Uterus (tissue), 4 donors: ENCODE results near the gene NAV3. TPM values are rescaled to one million over a fixed set of nuclear protein-coding genes. Genes with fewer than 3 reads are reported as not detected.
A peak's percentile ranks its signal among the peaks of the same experiment; 100 is the strongest.

Experiments
- DNase-seq, 2 donors: peaks; one replicate each; pipeline ENCODE4 v3.0.0-alpha.2; 2019 to 2020
- H3K27ac ChIP-seq, 2 donors: fragments of 200-600 bp; sonication (generic); 1 replicate in 1 of 2; 2 replicates in 1 of 2; pipeline ENCODE4 v1.5.1; 2016 to 2018
- H3K27me3 ChIP-seq, 2 donors: fragments of 200-600 bp; sonication (generic); one replicate each; pipeline ENCODE4 v1.5.1; 2018 to 2019; ENCODE audit warnings: control low read depth in 1 of 2
- H3K36me3 ChIP-seq, 2 donors: fragments of 200-600 bp; sonication (generic); one replicate each; pipeline ENCODE4 v1.5.1; 2019; ENCODE audit warnings: control low read depth in 1 of 2
- H3K4me1 ChIP-seq, 2 donors: fragments of 200-600 bp; sonication (generic); one replicate each; pipeline ENCODE4 v1.5.1; 2018 to 2019; ENCODE audit warnings: control low read depth in 1 of 2
- H3K4me3 ChIP-seq, 2 donors: fragments of 200-600 bp; sonication (generic); 1 replicate in 1 of 2; 2 replicates in 1 of 2; pipeline ENCODE4 v1.5.1; 2018 to 2019; ENCODE audit warnings: mild to moderate bottlenecking in 1 of 2
- H3K9me3 ChIP-seq, 2 donors: fragments of 200-600 bp; sonication (generic); one replicate each; pipeline ENCODE4 v1.5.1; 2019; ENCODE audit warnings: control low read depth in 1 of 2
- POLR2A ChIP-seq, 2 donors: fragments of 450-650 bp; IDR thresholded peaks; one replicate each; pipeline ENCODE4 v1.6.1; 2016; ENCODE audit warnings: antibody characterized with exemption in 2 of 2, mild to moderate bottlenecking in 1 of 2, moderate library complexity in 1 of 2
- intact Hi-C: fragments of 100-400 bp; cut with DNase I; formaldehyde crosslinking; loops from one replicate; pipeline ENCODE4 v1.15.1; 2023; ENCODE audit warnings: low total_unique reads
- total RNA-seq, 4 donors: library from RNA; depleted of rRNA in 3 of 4; stranded (reverse); fragments of >200 nt in 3 of 4; gene quantifications; one replicate each; pipeline versions ENCODE4 v1.1.0 to v1.2.4, GENCODE V29; 2014 to 2023
- TF ChIP-seq, protein P1 (sequence below), 4 experiments: fragments of 200-600 bp in 2 of 4; fragments of 450-650 bp in 2 of 4; sonication (generic) in 2 of 4; IDR thresholded peaks; one replicate each; pipeline ENCODE4 v1.5.1; 2016 to 2019; ENCODE audit warnings: antibody characterized with exemption in 4 of 4, mild to moderate bottlenecking in 2 of 4, moderate library complexity in 1 of 4
- donor health status: DM: yes; HTN: yes; CAD: no.

NAV3 gene
- total RNA-seq, 4 donors from 2014 or later: 7.2 to 33.9 (median 13.0) TPM

DNA sequence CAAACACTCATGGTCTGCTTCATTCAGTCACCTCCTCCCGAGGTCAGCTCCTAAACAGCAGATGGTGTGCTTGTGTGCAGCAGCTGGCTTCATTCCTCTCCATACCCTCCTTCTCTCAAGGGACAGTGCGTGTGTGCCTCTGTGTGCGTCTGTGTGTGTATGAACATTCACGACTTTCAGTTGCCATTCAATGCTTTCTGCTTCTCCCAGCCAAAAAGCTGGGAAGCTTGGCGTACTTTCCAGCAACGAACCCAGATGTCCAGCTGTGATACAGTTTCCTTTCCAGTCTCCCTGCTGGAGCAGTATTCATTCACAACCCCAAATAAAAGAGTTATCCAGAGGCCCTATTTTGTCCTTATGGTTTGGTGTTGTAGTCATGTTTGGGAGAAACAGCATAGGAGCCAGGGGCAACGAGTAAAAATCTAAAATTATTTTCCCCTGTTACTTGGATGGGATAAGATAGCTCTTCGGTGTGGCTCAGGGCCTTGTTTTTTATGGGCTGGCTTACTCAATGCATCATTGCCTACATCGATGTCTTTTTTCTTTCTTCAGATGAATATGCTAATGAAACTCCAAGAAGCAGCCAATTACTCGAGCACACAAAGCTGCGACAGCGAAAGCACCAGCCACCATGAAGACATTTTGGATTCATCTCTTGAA lies 379.3 kb downstream of the NAV3 start:
- peak overlapping the region; percentile 67 to 69 for H3K27ac ChIP-seq
- no peaks in the 10 kb centered on the region for H3K36me3 ChIP-seq
- H3K4me1 ChIP-seq: peaks cover 0 to 4% of the 10 kb centered on the region in 2 donors
- DNase-seq: peak in 1 of 2 donors; percentile 15
- no peaks in the 10 kb centered on the region for H3K27me3 ChIP-seq
- H3K4me3 ChIP-seq: no peak overlapping the region
- intact Hi-C loops: no loop called here
- no peaks in the 10 kb centered on the region for H3K9me3 ChIP-seq
- no peak for TF ChIP-seq POLR2A (IDR thresholded peaks at IDR 0.05)

DNA sequence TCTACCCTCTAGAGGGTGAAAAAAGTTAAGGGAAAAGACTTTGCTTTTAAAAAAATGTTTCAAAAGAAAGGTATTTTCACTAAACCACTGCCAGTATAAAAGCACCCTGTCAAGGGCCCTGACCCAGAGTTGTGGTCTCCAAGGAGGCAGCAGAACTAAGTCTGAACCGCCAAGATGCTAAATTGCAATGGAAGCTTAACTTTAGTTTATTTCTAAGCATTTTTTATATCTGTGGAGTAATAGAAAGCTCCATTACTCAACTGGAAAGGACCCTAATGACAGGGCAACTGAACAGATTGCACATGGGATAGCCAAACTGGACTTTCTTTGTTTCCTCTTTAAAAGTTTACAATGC lies 379.8 kb downstream of the NAV3 start:
- no peak for TF ChIP-seq POLR2A (IDR thresholded peaks at IDR 0.05)
- TF ChIP-seq, protein P1, sequence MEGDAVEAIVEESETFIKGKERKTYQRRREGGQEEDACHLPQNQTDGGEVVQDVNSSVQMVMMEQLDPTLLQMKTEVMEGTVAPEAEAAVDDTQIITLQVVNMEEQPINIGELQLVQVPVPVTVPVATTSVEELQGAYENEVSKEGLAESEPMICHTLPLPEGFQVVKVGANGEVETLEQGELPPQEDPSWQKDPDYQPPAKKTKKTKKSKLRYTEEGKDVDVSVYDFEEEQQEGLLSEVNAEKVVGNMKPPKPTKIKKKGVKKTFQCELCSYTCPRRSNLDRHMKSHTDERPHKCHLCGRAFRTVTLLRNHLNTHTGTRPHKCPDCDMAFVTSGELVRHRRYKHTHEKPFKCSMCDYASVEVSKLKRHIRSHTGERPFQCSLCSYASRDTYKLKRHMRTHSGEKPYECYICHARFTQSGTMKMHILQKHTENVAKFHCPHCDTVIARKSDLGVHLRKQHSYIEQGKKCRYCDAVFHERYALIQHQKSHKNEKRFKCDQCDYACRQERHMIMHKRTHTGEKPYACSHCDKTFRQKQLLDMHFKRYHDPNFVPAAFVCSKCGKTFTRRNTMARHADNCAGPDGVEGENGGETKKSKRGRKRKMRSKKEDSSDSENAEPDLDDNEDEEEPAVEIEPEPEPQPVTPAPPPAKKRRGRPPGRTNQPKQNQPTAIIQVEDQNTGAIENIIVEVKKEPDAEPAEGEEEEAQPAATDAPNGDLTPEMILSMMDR (IDR thresholded peaks at IDR 0.05): no peak
- H3K4me3 ChIP-seq: no peak overlapping the region
- intact Hi-C loops: no loop called here
- H3K36me3 ChIP-seq: no peaks in the 10 kb centered on the region
- peaks cover 0 to 4% of the 10 kb centered on the region in 2 donors for H3K4me1 ChIP-seq
- DNase-seq: no peak
- peak overlapping the region; percentile 67 to 69 for H3K27ac ChIP-seq
- H3K27me3 ChIP-seq: no peaks in the 10 kb centered on the region
- H3K9me3 ChIP-seq: no peaks in the 10 kb centered on the region

DNA sequence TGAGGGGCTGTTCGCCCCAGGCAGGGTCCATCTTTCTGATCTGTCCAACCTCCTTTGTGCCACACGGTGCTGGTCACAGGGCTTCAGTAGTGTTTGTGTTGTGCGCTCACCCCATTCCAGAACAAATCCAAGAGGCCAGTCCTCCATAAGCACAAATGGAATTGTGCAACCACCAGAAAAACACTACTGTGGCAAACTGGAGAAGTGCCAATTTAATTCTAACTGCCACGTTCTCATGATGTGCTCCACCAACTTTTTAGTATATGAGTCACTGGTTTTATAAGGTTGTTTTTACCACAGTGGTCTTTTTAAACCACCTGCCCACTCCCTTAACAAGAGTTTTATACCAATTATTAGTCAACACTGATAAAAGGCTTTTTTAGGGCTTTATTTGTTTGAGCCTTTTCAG lies 380.2 kb downstream of the NAV3 start:
- no peak overlapping the region for H3K4me3 ChIP-seq
- intact Hi-C loops: no loop called here
- peak in 1 of 2 donors; percentile 26 for DNase-seq

DNA sequence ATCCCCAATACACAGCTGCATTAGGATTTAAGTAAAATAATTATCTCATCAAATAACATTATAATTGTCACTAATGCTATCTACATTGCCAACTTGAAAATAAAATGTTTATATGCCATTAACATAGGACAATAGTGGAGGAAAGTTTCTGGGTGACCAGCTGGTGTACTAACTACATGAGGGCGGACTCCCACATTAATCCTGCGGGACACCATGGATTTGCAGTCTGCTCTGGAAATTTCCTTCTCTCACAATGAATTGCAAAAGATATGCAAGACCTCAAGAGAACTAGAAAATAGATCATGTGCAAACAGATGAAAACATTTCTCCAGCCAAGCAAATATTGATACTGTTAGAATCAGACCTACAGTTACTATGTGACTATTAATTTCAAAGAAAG lies 390.1 kb downstream of the NAV3 start:
- no peak for DNase-seq
- TF ChIP-seq POLR2A (IDR thresholded peaks at IDR 0.05): no peak
- TF ChIP-seq, protein P1 (IDR thresholded peaks at IDR 0.05): no peak

More for the DNA sequence above, 380.2 kb downstream of the NAV3 start:
- no peaks in the 10 kb centered on the region for H3K27me3 ChIP-seq
- H3K4me1 ChIP-seq: peaks cover 0 to 4% of the 10 kb centered on the region in 2 donors
- H3K27ac ChIP-seq: peak overlapping the region; percentile 67 to 69
- H3K36me3 ChIP-seq: no peaks in the 10 kb centered on the region
- no peak for TF ChIP-seq POLR2A (IDR thresholded peaks at IDR 0.05)
- TF ChIP-seq, protein P1 (IDR thresholded peaks at IDR 0.05): no peak
- no peaks in the 10 kb centered on the region for H3K9me3 ChIP-seq

DNA sequence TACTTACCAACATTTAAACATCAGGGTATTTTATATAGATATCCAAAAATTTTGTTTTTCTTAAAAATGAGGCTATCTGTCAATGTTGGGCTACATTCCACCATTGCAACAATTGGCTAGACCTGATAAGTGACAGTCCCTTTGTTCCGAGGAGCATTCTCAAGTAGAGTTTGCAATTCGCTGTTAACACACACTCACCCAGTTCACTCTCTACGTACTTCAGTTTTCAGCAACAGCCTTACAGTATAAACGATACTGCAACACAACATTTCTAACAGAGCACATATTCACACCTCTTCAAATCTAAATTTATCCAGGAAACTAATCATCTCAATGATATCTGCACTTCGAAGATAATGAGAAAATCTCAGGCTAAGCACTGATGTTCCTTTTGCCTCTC lies 393.5 kb downstream of the NAV3 start:
- no peak overlapping the region for H3K27ac ChIP-seq
- H3K36me3 ChIP-seq: no peaks in the 10 kb centered on the region
- intact Hi-C loops: no loop called here
- no peaks in the 10 kb centered on the region for H3K9me3 ChIP-seq
- H3K4me3 ChIP-seq: no peak overlapping the region
- no peak for DNase-seq
- TF ChIP-seq, protein P1 (IDR thresholded peaks at IDR 0.05): no peak
- no peak for TF ChIP-seq POLR2A (IDR thresholded peaks at IDR 0.05)
- no peaks in the 10 kb centered on the region for H3K27me3 ChIP-seq
- no peaks in the 10 kb centered on the region for H3K4me1 ChIP-seq

More for the DNA sequence above, 390.1 kb downstream of the NAV3 start:
- intact Hi-C loops: no loop called here
- H3K27ac ChIP-seq: no peak overlapping the region
- H3K4me3 ChIP-seq: no peak overlapping the region
- H3K9me3 ChIP-seq: no peaks in the 10 kb centered on the region
- H3K4me1 ChIP-seq: no peaks in the 10 kb centered on the region
- H3K27me3 ChIP-seq: no peaks in the 10 kb centered on the region
- H3K36me3 ChIP-seq: no peaks in the 10 kb centered on the region
